Measurements from ENCODE around the gene GNG7.

DNA sequence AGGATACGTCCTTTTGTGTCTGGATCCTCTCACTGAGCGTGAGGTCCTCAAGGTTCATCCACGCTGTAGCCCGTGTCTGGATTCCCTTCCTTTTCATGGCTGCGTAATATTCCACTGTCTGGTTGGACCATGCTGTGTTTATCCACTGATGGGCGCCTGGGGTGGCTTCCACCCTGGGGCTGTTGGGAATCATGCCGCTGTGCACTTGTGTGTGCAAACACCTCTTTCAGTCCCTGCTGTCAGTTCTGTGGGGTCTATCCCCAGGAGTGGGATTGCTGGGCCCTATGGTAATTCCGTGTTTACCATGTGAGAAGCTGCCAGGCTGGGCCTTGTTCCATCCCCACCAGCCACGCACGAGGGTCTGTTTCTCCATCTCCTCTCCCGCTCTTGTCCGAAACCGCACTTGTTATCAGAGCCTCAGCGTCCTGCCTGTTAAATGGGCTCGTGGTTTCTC, 128.0 kb downstream of the GNG7 start:
- TF ChIP-seq, protein P1, sequence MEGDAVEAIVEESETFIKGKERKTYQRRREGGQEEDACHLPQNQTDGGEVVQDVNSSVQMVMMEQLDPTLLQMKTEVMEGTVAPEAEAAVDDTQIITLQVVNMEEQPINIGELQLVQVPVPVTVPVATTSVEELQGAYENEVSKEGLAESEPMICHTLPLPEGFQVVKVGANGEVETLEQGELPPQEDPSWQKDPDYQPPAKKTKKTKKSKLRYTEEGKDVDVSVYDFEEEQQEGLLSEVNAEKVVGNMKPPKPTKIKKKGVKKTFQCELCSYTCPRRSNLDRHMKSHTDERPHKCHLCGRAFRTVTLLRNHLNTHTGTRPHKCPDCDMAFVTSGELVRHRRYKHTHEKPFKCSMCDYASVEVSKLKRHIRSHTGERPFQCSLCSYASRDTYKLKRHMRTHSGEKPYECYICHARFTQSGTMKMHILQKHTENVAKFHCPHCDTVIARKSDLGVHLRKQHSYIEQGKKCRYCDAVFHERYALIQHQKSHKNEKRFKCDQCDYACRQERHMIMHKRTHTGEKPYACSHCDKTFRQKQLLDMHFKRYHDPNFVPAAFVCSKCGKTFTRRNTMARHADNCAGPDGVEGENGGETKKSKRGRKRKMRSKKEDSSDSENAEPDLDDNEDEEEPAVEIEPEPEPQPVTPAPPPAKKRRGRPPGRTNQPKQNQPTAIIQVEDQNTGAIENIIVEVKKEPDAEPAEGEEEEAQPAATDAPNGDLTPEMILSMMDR (conservative IDR thresholded peaks at IDR 0.05; ENCODE audit: low read depth, low read length) = no peak
- TF ChIP-seq EZH2 (IDR thresholded peaks at IDR 0.05; ENCODE audit: low read length, unreplicated experiment) = no peak
